HUES6 (cell line): Measurements from ENCODE around the gene PROZ.
A peak's percentile ranks its signal among the peaks of the same experiment; 100 is the strongest.

Source experiments
- H3K27ac ChIP-seq: 2 replicates; pipeline ENCODE4 v1.7.0; 2013; ENCODE audit warnings: low read depth, mild to moderate bottlenecking, low read length, inconsistent platforms
- H3K27me3 ChIP-seq: 2 replicates; pipeline ENCODE4 v1.6.1; 2013; ENCODE audit warnings: low read length; ENCODE audit not compliant: control insufficient read depth, insufficient read depth
- H3K36me3 ChIP-seq: 2 replicates; pipeline ENCODE4 v1.6.1; 2013; ENCODE audit warnings: low read length; ENCODE audit not compliant: control insufficient read depth, insufficient read depth
- H3K4me1 ChIP-seq: 2 replicates; pipeline ENCODE4 v1.6.1; 2013; ENCODE audit warnings: low read length; ENCODE audit not compliant: control insufficient read depth, insufficient read depth
- H3K4me3 ChIP-seq: 2 replicates; pipeline ENCODE4 v1.5.1; 2013; ENCODE audit warnings: low read depth, low read length
- H3K9ac ChIP-seq: one replicate; pipeline ENCODE4 v1.6.1; 2013; ENCODE audit warnings: mild to moderate bottlenecking, low read length
- H3K9me3 ChIP-seq: 2 replicates; pipeline ENCODE4 v1.6.1; 2013; ENCODE audit warnings: low read depth, low read length; ENCODE audit not compliant: control insufficient read depth, insufficient read depth

The PROZ gene

GRCh38 chr13:113121183-113121927 is 37.1 kb upstream of the PROZ start:
- Histone ChIP-seq H3K4me3 (no peak overlapping the region), H3K9ac (no peak overlapping the region), H3K27me3 (no peaks in the 10 kb centered on the region; the same call in 1 of the 2 replicates), H3K36me3 (no peaks in the 10 kb centered on the region), H3K4me1 (peaks cover 13% of the 10 kb centered on the region; the same call in 1 of the 2 replicates), H3K27ac (no peak overlapping the region), H3K9me3 (no peaks in the 10 kb centered on the region)

- Histone ChIP-seq H3K27me3 (no peaks in the 10 kb centered on the region; the same call in 1 of the 2 replicates), H3K9ac (peak overlapping the region; percentile 1), H3K4me3 (no peak overlapping the region), H3K27ac (no peak overlapping the region), H3K9me3 (no peaks in the 10 kb centered on the region), H3K36me3 (no peaks in the 10 kb centered on the region), H3K4me1 (peaks cover 12% of the 10 kb centered on the region; the same call in 1 of the 2 replicates)
Measured at GRCh38 chr13:113121928-113122471, 36.4 kb upstream of the PROZ start.

- H3K4me3 ChIP-seq: peak within 1 kb of the TSS; percentile 12; the same call in 1 of the 2 replicates
- H3K4me1 ChIP-seq: peaks cover 9% of the 10 kb centered on the region; the same call in 1 of the 2 replicates
- no peaks in the 10 kb centered on the region for H3K9me3 ChIP-seq
- H3K27me3 ChIP-seq: no peaks in the 10 kb centered on the region; the same call in 1 of the 2 replicates
- H3K9ac ChIP-seq: peak within 1 kb of the TSS; percentile 1
- H3K27ac ChIP-seq: no peak within 1 kb of the TSS
- no peaks in the 10 kb centered on the region for H3K36me3 ChIP-seq
Measured at GRCh38 chr13:113122550-113123225, 35.8 kb upstream of the PROZ start, which contains the start of gene F10. F10 (plus strand) TSS chr13:113122799; CDS start chr13:113122856, 57 bp downstream.

DNA sequence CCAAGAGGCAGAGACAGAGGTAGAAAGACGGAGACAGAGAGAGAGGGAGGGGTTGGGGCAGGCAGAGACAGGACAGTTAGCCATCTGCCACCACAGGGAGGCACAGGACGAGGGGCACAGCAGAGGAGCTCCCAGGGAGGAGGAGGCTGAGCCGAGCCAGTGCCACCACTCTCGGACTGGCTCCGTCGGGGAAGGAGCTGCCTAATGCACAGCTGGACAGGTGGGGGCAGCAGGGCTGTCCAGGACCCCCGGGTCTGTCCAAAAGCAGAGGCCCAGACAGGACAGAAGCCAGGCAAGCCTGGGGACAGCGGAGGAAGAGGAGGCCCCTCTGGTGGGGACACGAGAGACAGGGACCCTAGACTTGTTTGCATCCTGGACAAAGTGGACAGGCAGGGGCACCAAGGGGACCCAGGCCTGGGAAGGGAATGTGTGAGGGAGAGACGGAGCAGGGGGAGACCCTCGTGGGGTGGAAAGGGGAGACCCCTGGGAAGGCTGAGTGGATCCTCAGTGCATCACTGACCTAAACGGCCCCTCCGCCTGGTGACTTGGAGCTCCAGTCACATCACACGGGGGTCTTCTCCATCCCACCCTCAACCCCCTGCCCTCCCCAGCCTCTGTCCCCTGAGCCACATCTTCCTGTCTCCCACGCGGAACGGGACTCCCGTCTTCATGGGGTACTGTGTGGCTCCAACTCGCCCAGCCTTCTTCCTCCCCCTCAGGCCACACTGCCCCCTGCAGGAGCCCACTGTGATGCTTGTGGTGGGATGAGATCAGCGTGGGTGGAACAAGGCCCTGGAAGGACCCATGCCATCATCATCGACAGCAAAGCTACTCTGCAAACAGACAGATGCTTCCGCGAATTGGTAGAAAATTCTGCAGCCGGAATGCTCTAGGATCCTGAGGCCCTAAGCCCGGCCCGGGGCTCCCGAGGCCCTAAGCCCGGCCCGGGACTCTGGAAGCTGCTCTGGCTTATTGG is 34.9 kb upstream of the PROZ start:
- Histone ChIP-seq H3K36me3 (no peaks in the 10 kb centered on the region), H3K27ac (no peak overlapping the region), H3K9me3 (no peaks in the 10 kb centered on the region), H3K4me3 (peak overlapping the region; percentile 12; the same call in 1 of the 2 replicates), H3K9ac (no peak overlapping the region), H3K27me3 (no peaks in the 10 kb centered on the region; the same call in 1 of the 2 replicates), H3K4me1 (peaks cover 9% of the 10 kb centered on the region; the same call in 1 of the 2 replicates)

DNA sequence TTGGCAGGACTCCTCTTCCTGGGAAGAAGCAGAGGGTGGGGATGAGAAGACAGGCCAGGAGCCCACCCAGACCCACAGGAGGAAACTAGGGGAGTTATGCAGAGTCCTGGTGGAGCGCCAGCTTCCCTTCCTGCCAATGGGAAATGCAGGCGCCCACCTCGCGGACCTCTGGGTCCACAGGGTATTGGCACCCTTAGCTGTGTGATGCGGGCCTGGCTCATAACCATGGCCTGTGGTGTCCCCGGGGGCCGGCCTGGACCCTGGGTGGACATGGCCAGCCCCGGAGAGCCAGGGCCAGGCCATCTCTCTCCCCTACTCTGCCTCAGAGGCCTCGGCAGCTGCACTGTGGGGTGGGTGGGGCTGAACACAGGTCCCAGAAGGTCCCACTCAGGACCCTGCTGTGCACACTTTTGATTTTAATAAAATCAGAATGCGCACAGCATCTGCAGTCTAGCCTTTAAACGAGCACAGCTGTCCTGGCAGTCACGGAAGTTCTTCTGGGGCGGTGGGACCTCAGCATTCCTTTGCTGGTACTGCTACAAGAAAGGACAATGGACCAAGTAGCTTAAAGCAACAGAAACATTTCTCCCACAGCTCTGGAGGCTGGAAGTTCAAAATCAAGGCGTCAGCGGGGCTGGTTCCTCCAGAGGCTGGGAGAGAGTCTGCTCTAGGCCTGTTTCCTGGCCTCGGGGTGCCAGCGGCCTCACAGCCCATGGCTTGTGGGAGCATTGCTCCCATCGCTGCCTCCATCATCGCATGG is 34.1 kb upstream of the PROZ start:
- H3K9me3 ChIP-seq: no peaks in the 10 kb centered on the region
- H3K4me3 ChIP-seq: no peak overlapping the region
- H3K9ac ChIP-seq: no peak overlapping the region
- peaks cover 9% of the 10 kb centered on the region; the same call in 1 of the 2 replicates for H3K4me1 ChIP-seq
- no peak overlapping the region for H3K27ac ChIP-seq
- no peaks in the 10 kb centered on the region; the same call in 1 of the 2 replicates for H3K27me3 ChIP-seq
- H3K36me3 ChIP-seq: no peaks in the 10 kb centered on the region

- no peaks in the 10 kb centered on the region for H3K9me3 ChIP-seq
- H3K4me3 ChIP-seq: no peak overlapping the region
- H3K27me3 ChIP-seq: peaks cover 1% of the 10 kb centered on the region; the same call in 1 of the 2 replicates
- H3K27ac ChIP-seq: no peak overlapping the region
- no peak overlapping the region for H3K9ac ChIP-seq
- H3K4me1 ChIP-seq: peaks cover 9% of the 10 kb centered on the region; the same call in 1 of the 2 replicates
- no peaks in the 10 kb centered on the region for H3K36me3 ChIP-seq
Measured at GRCh38 chr13:113125506-113126264, 32.8 kb upstream of the PROZ start.

- Histone ChIP-seq H3K4me3 (no peak overlapping the region), H3K9me3 (no peaks in the 10 kb centered on the region), H3K27ac (no peak overlapping the region), H3K27me3 (peaks cover 6% of the 10 kb centered on the region; the same call in 1 of the 2 replicates), H3K4me1 (peaks cover 9% of the 10 kb centered on the region; the same call in 1 of the 2 replicates), H3K9ac (no peak overlapping the region), H3K36me3 (no peaks in the 10 kb centered on the region)
Measured at GRCh38 chr13:113126265-113127150, 31.9 kb upstream of the PROZ start.

- no peaks in the 10 kb centered on the region for H3K36me3 ChIP-seq
- no peaks in the 10 kb centered on the region for H3K9me3 ChIP-seq
- no peak overlapping the region for H3K4me3 ChIP-seq
- no peaks in the 10 kb centered on the region for H3K4me1 ChIP-seq
- peaks cover 6% of the 10 kb centered on the region; the same call in 1 of the 2 replicates for H3K27me3 ChIP-seq
- H3K27ac ChIP-seq: no peak overlapping the region
- no peak overlapping the region for H3K9ac ChIP-seq
Measured at GRCh38 chr13:113129480-113129879, 29.0 kb upstream of the PROZ start.
